Coronary artery (tissue), 2 donors: ENCODE measurements around the gene RMC1.

Experiments
- DNase-seq: peaks from one replicate; pipeline ENCODE4 v3.0.0-alpha.2; 2017; ENCODE audit warnings: low spot score
- H3K27ac ChIP-seq, 2 donors: fragments of 200-600 bp; sonication (generic); one replicate each; pipeline ENCODE4 v1.5.1; 2016 to 2019
- H3K4me3 ChIP-seq: fragments of 200-600 bp; sonication (generic); 2 replicates; pipeline ENCODE4 v1.5.1; 2016; ENCODE audit warnings: mild to moderate bottlenecking, moderate library complexity
- CTCF ChIP-seq: fragments of 200-600 bp; sonication (generic); IDR thresholded peaks from one replicate; pipeline ENCODE4 v1.5.1; 2019; ENCODE audit warnings: antibody characterized with exemption

RMC1 gene

DNA sequence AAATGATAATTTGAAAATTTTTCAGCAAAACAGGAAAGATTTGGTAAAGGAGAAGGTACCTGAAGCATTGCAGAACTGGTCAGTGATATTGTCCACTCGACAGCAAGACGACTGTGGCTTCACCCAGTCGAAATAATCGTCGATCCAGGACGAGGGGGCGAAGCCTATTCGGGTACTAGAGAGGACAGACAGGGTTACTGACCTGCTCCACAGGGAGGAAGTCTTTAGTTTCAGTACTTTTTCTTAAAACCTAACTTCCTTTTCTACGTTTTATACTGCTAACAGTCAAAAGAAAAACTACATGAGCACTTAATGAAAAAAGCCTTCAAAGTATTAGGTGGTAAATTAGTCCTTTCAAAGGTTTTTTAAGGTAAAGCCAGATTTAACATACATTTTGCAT lies 36.0 kb downstream of the RMC1 start:
- DNase-seq, result no peak
- Histone ChIP-seq H3K27ac (no peak overlapping the region), H3K4me3 (no peak overlapping the region)
- no peak for TF ChIP-seq CTCF

DNA sequence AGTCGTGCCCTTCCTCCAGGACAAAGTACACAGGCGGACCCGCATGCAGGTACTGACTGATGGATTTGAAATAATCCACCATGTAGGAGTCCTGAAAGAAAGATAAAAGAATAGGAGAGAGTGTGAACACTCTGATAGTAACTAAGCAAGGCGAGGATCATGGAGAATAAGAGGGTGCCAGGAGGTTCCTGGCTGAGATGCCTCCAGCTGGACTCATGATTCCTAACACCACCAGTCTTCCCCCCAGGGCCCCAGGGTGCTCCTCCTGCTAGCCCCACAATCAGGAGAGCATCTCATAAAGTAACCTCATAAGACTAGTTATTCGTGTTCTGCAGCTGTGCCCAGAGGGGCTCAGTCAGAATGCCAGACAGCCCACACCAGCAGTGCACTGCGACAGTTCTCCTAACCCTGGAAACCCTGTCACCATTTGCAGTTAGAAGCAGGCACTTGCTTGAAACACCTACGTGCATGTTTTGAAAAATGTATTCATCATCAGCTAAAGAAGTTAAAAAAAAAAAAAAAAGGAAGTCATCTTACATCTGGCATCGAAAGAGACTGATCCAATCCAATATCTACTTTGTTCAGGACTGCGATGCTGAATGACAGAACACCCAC lies 36.7 kb downstream of the RMC1 start:
- no peak overlapping the region for H3K4me3 ChIP-seq
- TF ChIP-seq CTCF, result no peak
- DNase-seq, result no peak
- no peak overlapping the region for H3K27ac ChIP-seq

GRCh38 chr18:23540867-23541266 lies 37.6 kb downstream of the RMC1 start:
- H3K4me3 ChIP-seq, result no peak overlapping the region
- no peak for DNase-seq
- no peak overlapping the region for H3K27ac ChIP-seq
- TF ChIP-seq CTCF, result no peak

- no peak for TF ChIP-seq CTCF
- DNase-seq, result no peak
- H3K27ac ChIP-seq, result no peak overlapping the region
- H3K4me3 ChIP-seq, result no peak overlapping the region
Measured at GRCh38 chr18:23541349-23542093, 38.2 kb downstream of the RMC1 start.

GRCh38 chr18:23542461-23542860 lies 39.1 kb downstream of the RMC1 start:
- no peak for TF ChIP-seq CTCF
- DNase-seq, result no peak
- no peak overlapping the region for H3K27ac ChIP-seq
- no peak overlapping the region for H3K4me3 ChIP-seq

DNA sequence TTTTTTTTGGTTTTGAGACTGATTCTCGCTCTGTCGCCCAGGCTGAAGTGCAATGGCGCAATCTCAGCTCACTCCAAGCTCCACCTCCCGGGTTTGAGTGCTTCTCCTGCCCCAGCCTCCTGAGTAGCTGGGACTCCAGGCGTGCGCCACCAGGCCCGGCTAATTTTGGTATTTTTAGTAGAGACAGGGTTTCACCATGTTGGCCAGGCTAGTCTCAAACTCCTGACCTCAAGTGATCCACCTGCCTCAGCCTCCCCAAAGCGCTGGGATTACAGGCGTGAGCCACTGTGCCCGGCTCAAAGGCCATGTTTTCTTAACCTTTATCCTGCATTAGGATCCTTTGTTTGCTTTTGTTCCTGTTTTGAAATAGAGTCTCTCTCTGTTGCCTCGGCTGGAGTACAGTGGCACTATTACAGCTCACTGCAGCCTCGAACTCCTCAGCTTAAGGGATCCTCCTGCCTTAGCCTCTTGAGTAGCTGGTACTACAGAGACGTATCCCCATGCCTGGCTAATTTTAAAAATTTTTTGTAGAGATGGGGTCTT lies 42.0 kb downstream of the RMC1 start:
- no peak for DNase-seq
- TF ChIP-seq CTCF, result no peak
- H3K4me3 ChIP-seq, result no peak overlapping the region
- no peak overlapping the region for H3K27ac ChIP-seq

GRCh38 chr18:23547306-23547705 lies 44.0 kb downstream of the RMC1 start:
- no peak for DNase-seq
- H3K27ac ChIP-seq, result no peak overlapping the region
- H3K4me3 ChIP-seq, result no peak overlapping the region
- no peak for TF ChIP-seq CTCF
